T-helper 2 cell treated with Interferon-gamma antibody and Interleukin-4, amounts not matched to agents 100 ng/mL and 5 ng/mL, for 36 hours (primary cell): ENCODE results near the gene ATCAY. TPM values are rescaled to one million over a fixed set of nuclear protein-coding genes. Genes with fewer than 3 reads are reported as not detected.
"Not testable (repeated sequence)": the region's sequence is repeated elsewhere in the genome, so short reads cannot be mapped to it uniquely, and the experiment has no call there.

ENCODE experiments used
- intact Hi-C: fragments of 100-400 bp; cut with micrococcal nuclease; formaldehyde crosslinking; loops from one replicate; pipeline ENCODE4 v1.15.1; 2023
- total RNA-seq: library from RNA; stranded (reverse); gene quantifications from 2 replicates; pipeline ENCODE4 v1.2.3, GENCODE V29; 2022

The ATCAY gene
- total RNA-seq, 1 donor from 2014 or later, result not detected

- intact Hi-C loops, result no loop called here
Measured at GRCh38 chr19:3945838-3946237, 65.4 kb downstream of the ATCAY start.

- intact Hi-C loops, result not testable (repeated sequence)
Measured at GRCh38 chr19:3947316-3947933, 66.9 kb downstream of the ATCAY start.

GRCh38 chr19:3949294-3949693, 68.8 kb downstream of the ATCAY start:
- intact Hi-C loops, result no loop called here

- intact Hi-C loops, result no loop called here
Measured at GRCh38 chr19:3949997-3950859, 69.7 kb downstream of the ATCAY start.

GRCh38 chr19:3950871-3951861, 70.7 kb downstream of the ATCAY start:
- intact Hi-C loops, result no loop called here

GRCh38 chr19:3952755-3953276, 72.3 kb downstream of the ATCAY start:
- intact Hi-C loops, result not testable (repeated sequence)

- intact Hi-C loops, result no loop called here
Measured at GRCh38 chr19:3954107-3954506, 73.6 kb downstream of the ATCAY start.

- intact Hi-C loops, result not testable (repeated sequence)
Measured at GRCh38 chr19:3955276-3955675, 74.8 kb downstream of the ATCAY start.

- intact Hi-C loops, result no loop called here
Measured at GRCh38 chr19:3955688-3956087, 75.2 kb downstream of the ATCAY start.

- intact Hi-C loops, result no loop called here
Measured at GRCh38 chr19:3958836-3959765, 78.6 kb downstream of the ATCAY start.

GRCh38 chr19:3959766-3960131, 79.3 kb downstream of the ATCAY start:
- intact Hi-C loops, result no loop called here

GRCh38 chr19:3961007-3961406, 80.5 kb downstream of the ATCAY start:
- intact Hi-C loops, result no loop called here

- intact Hi-C loops, result no loop called here
Measured at GRCh38 chr19:3963458-3964255, 83.2 kb downstream of the ATCAY start.

GRCh38 chr19:3964256-3965194, 84.0 kb downstream of the ATCAY start:
- intact Hi-C loops, result no loop called here

GRCh38 chr19:3966051-3967017, 85.8 kb downstream of the ATCAY start:
- intact Hi-C loops, result no loop called here

- intact Hi-C loops, result not testable (repeated sequence)
Measured at GRCh38 chr19:3967983-3968382, 87.5 kb downstream of the ATCAY start.
